GM12801 (cell line): ENCODE measurements around the gene BAHCC1.

Source experiments
- CTCF ChIP-seq: IDR thresholded peaks from one replicate; pipeline ENCODE4 v1.5.1; 2011; ENCODE audit warnings: control low read depth; ENCODE audit not compliant: insufficient read length; ENCODE audit errors: extremely low read depth

The BAHCC1 gene

DNA sequence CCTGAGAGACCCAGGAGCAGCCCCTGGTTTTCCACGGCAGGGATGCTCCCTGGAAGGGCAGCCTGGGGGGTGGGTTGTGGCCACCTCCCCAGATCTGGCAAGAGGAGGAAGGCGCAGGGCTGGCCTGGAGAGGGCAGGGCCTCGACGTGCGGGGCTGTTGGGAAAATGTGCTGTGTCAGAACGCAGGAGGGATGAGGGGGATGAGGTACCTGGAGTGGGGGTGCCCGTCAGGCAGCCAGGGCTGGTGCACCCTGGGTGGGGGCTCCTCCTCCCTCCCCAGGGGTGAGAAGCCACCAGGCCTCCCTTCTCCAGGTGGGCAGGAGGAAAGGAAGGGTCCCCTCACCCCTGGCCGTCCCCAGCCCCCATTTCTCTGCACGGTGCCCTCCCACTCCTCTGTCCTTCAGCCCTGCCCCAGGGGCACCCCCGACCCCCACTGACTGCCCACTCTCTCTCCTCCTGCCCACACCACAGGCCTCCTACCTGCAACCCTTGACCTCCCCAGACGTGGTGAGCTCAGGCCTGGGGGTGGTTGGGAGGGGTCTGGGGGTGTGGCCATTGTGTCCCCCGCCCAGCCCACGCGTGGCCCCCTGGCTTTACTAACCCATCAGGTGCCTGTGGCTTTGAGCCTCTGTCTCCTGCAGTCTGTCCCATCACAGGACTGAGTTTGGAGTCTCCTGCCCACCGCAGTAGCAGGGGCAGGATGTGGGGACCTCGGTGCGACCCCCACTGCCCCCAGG lies 39.6 kb downstream of the BAHCC1 start:
- no peak for TF ChIP-seq CTCF

- no peak for TF ChIP-seq CTCF
Observed at GRCh38 chr17:81435652-81436293, 40.5 kb downstream of the BAHCC1 start.

DNA sequence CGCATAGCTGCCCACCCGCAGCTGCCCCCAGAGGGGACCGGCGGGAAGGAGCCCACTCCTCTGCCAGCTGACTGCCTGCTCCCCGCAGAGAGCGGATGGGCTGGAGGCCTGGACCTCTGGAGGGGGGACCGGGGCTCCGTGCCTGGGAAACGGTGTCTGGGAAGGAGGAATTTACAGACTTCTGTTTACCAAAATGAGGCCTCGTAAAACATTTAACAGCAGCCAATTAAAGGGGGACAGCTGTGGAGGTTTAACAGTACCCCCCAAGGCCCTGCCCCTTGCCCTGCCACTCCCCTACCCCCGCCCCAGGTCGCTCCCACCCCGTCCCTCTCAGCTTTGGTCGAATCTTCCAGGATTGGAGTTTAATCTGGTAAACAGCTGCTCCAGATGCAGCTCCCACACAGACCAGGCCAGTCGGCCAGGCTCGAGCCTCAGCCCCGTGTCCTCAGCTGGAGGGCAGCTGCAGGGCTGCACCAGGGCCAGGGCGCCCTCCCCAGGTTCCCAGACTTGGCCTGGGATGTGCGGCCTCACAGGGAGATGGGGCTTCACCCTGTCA lies 41.1 kb downstream of the BAHCC1 start:
- no peak for TF ChIP-seq CTCF

DNA sequence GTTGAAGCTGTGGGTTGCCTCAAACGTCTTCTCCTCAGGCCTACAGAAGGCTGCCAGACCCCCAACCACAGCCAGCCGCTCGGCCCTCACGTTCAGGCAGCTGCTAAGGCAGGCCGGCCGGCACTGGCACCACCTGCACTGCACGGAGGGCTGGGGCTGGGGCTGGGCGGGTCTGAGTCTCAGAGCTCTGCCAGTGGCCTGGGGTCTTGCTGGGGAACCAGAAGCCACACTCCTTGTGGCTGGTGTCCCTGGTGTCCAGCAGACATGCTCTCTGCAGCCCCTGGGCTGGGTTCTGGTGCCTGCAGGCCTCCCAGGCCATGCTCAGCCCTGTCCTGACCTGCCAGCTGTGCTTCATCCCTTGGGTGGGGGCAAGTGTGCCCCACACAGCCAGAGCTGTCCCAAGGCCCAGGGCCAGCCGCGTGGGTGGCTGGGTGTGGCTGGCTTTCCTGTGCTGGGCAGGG lies 42.0 kb downstream of the BAHCC1 start:
- TF ChIP-seq CTCF, result no peak

DNA sequence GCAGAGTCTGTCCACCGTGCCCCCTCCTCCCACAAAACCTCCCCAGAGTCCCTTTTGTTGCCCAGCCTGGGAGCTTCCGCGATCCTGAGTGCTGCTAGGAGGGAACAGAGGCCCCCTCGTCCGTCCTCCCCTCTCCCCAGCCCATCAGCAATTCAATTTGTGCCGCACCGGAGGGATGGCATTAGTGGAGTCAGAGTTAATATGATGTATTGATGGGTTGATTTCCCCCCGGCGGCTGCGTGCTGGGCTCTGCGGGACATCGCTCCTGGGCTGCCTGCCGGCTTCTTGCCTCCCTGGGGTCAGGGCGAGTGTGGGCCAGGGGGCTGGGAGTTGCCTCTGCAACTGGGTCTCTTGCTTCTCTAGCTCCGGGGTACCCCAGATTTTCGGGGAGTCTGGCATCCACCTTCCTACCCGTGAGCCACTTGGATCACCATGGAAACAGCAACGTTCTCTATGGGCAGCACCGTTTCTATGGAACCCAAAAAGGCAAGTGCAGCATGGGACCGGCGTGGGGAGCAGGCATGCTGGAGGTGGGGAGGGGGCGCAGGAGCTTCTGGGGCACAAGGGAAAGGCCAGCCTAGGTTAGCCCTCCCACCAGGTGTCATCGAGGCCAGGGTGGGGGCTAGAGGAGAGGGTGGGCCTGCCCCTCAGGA lies 42.9 kb downstream of the BAHCC1 start:
- no peak for TF ChIP-seq CTCF

- no peak for TF ChIP-seq CTCF
Observed at GRCh38 chr17:81438688-81439087, 43.4 kb downstream of the BAHCC1 start.

DNA sequence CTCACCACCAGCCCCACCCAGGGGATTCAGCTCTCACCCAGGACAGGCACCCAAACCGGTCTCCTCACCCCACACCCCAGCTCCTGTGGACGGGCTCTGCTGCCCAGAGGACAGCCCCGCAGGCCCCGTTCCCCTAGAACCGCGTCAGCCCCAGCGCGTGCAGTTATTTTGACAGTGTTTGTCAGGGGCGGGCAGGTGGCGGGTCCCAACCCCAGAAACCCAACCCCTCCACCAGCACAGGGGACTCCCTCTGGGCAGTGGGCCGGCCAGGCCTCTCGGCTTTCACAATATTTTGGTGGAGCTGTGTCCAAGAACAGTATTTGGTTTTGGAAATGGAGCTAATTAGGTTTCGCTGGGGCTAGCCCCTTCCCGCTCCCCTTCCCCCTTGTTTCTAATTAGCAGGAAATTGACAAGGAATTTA lies 44.8 kb downstream of the BAHCC1 start:
- no peak for TF ChIP-seq CTCF
